GM19438 (cell line): ENCODE data around the gene C9orf72.
A peak's percentile ranks its signal among the peaks of the same experiment; 100 is the strongest.

Source experiments
- ATAC-seq: cut with Tn5 transposase; IDR thresholded peaks from one replicate; pipeline ENCODE4 v1.9.1; 2021; ENCODE audit warnings: low read depth; ENCODE audit not compliant: unreplicated experiment

The C9orf72 gene

GRCh38 chr9:27581826-27582225 is 8.5 kb upstream of the C9orf72 start:
- no peak for ATAC-seq

- peak; percentile 84 for ATAC-seq
Observed at GRCh38 chr9:27573634-27574590, 631 bp upstream of the C9orf72 start.

GRCh38 chr9:27572566-27572917 is 739 bp downstream of the C9orf72 start:
- ATAC-seq, result peak; percentile 30

GRCh38 chr9:27572061-27572460 is 1.2 kb downstream of the C9orf72 start:
- ATAC-seq, result no peak

GRCh38 chr9:27571011-27571410 is 2.3 kb downstream of the C9orf72 start:
- no peak for ATAC-seq

GRCh38 chr9:27569406-27569805 is 3.9 kb downstream of the C9orf72 start:
- no peak for ATAC-seq

GRCh38 chr9:27566118-27566517 is 7.2 kb downstream of the C9orf72 start:
- no peak for ATAC-seq

- ATAC-seq, result no peak
Observed at GRCh38 chr9:27565696-27566095, 7.6 kb downstream of the C9orf72 start.

GRCh38 chr9:27564670-27565069 is 8.6 kb downstream of the C9orf72 start:
- ATAC-seq, result no peak

GRCh38 chr9:27563738-27564430 is 9.4 kb downstream of the C9orf72 start:
- no peak for ATAC-seq

GRCh38 chr9:27561685-27562084 is 11.6 kb downstream of the C9orf72 start:
- no peak for ATAC-seq

GRCh38 chr9:27560457-27560856 is 12.8 kb downstream of the C9orf72 start:
- ATAC-seq, result no peak

GRCh38 chr9:27558307-27558706 is 15.0 kb downstream of the C9orf72 start:
- no peak for ATAC-seq

- ATAC-seq, result no peak
Observed at GRCh38 chr9:27556470-27556869, 16.8 kb downstream of the C9orf72 start.

- ATAC-seq, result no peak
Observed at GRCh38 chr9:27554712-27555111, 18.6 kb downstream of the C9orf72 start.

- ATAC-seq, result no peak
Observed at GRCh38 chr9:27549196-27549755, 24.0 kb downstream of the C9orf72 start.

GRCh38 chr9:27548055-27548741 is 25.1 kb downstream of the C9orf72 start:
- no peak for ATAC-seq

- no peak for ATAC-seq
Observed at GRCh38 chr9:27545471-27545870, 27.8 kb downstream of the C9orf72 start.

GRCh38 chr9:27542508-27542907 is 30.8 kb downstream of the C9orf72 start:
- ATAC-seq, result no peak

- ATAC-seq, result no peak
Observed at GRCh38 chr9:27541740-27542139, 31.5 kb downstream of the C9orf72 start.

GRCh38 chr9:27540502-27540901 is 32.8 kb downstream of the C9orf72 start:
- no peak for ATAC-seq
